MCF 10A (cell line): ENCODE measurements around the gene MCTP1. TPM values are rescaled to one million over a fixed set of nuclear protein-coding genes. Genes with fewer than 3 reads are reported as not detected.

Source experiments
- BruUV-seq: library from RNA; stranded (reverse); fragments of 400-500 nt; replicated peaks from 2 replicates; lab custom pipeline; 2021; lab: Mats Ljungman, UMichigan
- CTCF ChIA-PET: fragments of 300-600 bp; sonication (Branson Sonifier 250); formaldehyde crosslinking; extraction: SDS; loops from one replicate; lab custom pipeline; 2021; ENCODE audit warnings: antibody characterized with exemption, inconsistent platforms; lab: Yijun Ruan, JAX
- POLR2A ChIA-PET: fragments of 300-600, 350-650 bp; sonication (Branson Sonifier 250); formaldehyde crosslinking; extraction: SDS; loops from one replicate; lab custom pipeline; 2020; ENCODE audit warnings: antibody characterized with exemption, inconsistent platforms; lab: Yijun Ruan, JAX
- DNase-seq: peaks from one replicate; pipeline ENCODE4 v3.0.0-alpha.2; 2018; ENCODE audit not compliant: unreplicated experiment
- H3K27ac Mint-ChIP-seq: one replicate; pipeline ENCODE4 v1.8.0; 2022; ENCODE audit warnings: mild to moderate bottlenecking, low read depth, mixed read lengths; ENCODE audit not compliant: unreplicated experiment
- H3K27me3 Mint-ChIP-seq: one replicate; pipeline ENCODE4 v1.8.0; 2022; ENCODE audit warnings: mixed read lengths; ENCODE audit not compliant: insufficient read depth, unreplicated experiment
- H3K36me3 Mint-ChIP-seq: one replicate; pipeline ENCODE4 v1.8.0; 2022; ENCODE audit warnings: mild to moderate bottlenecking, moderate library complexity, mixed read lengths; ENCODE audit not compliant: insufficient read depth, unreplicated experiment
- H3K4me1 Mint-ChIP-seq: one replicate; pipeline ENCODE4 v1.8.0; 2022; ENCODE audit warnings: mixed read lengths; ENCODE audit not compliant: insufficient read depth, unreplicated experiment
- H3K4me3 Mint-ChIP-seq: one replicate; pipeline ENCODE4 v1.8.0; 2022; ENCODE audit warnings: mild to moderate bottlenecking, moderate library complexity, mixed read lengths; ENCODE audit not compliant: unreplicated experiment
- H3K9me3 Mint-ChIP-seq: one replicate; pipeline ENCODE4 v1.8.0; 2022; ENCODE audit warnings: mixed read lengths; ENCODE audit not compliant: unreplicated experiment
- intact Hi-C: fragments of 100-400 bp; cut with micrococcal nuclease; formaldehyde crosslinking; loops from 2 replicates; pipeline ENCODE4 v1.14.1; 2022
- total RNA-seq: library from RNA; stranded (reverse); gene quantifications from 2 replicates; pipeline ENCODE4 v1.2.3, GENCODE V29; 2022
- TF ChIP-seq, protein P1 (sequence below): fragments of 200-600 bp; IDR thresholded peaks from one replicate; pipeline ENCODE4 v1.8.0; 2022; ENCODE audit warnings: antibody characterized with exemption, mild to moderate bottlenecking; ENCODE audit not compliant: unreplicated experiment

The MCTP1 gene
- total RNA-seq, 1 experiment from 2014 or later: 40.3 TPM

DNA sequence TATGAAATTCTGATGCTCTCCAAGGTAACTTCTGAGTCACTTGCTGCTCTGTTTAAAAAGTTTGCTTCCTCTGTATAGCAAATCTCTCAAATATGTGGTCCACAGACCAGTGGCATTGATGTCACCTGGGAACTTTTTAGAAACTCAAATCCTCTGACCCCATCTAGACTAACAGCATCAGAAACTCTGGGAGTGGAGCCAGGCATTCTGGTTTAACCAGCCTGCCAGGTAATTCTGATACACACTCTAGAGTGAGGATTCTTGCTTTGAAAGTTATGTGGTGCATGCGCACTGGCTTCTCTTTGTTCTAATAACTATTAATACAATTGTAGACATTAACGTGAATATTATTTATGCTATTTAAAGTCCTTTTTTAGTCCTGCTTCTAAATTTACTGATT is 368.3 kb downstream of the MCTP1 start:
- H3K4me1 Mint-ChIP-seq: no peaks in the 10 kb centered on the region
- DNase-seq: no peak
- intact Hi-C loops: no loop called here
- BruUV-seq: no TSS peak
- H3K27me3 Mint-ChIP-seq: no peaks in the 10 kb centered on the region
- no peaks in the 10 kb centered on the region for H3K9me3 Mint-ChIP-seq
- ChIA-PET CTCF (no interaction called here), POLR2A (no interaction called here)
- TF ChIP-seq, protein P1, sequence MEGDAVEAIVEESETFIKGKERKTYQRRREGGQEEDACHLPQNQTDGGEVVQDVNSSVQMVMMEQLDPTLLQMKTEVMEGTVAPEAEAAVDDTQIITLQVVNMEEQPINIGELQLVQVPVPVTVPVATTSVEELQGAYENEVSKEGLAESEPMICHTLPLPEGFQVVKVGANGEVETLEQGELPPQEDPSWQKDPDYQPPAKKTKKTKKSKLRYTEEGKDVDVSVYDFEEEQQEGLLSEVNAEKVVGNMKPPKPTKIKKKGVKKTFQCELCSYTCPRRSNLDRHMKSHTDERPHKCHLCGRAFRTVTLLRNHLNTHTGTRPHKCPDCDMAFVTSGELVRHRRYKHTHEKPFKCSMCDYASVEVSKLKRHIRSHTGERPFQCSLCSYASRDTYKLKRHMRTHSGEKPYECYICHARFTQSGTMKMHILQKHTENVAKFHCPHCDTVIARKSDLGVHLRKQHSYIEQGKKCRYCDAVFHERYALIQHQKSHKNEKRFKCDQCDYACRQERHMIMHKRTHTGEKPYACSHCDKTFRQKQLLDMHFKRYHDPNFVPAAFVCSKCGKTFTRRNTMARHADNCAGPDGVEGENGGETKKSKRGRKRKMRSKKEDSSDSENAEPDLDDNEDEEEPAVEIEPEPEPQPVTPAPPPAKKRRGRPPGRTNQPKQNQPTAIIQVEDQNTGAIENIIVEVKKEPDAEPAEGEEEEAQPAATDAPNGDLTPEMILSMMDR: no peak
- H3K36me3 Mint-ChIP-seq: no peaks in the 10 kb centered on the region
- H3K27ac Mint-ChIP-seq: no peak overlapping the region
- H3K4me3 Mint-ChIP-seq: no peak overlapping the region

DNA sequence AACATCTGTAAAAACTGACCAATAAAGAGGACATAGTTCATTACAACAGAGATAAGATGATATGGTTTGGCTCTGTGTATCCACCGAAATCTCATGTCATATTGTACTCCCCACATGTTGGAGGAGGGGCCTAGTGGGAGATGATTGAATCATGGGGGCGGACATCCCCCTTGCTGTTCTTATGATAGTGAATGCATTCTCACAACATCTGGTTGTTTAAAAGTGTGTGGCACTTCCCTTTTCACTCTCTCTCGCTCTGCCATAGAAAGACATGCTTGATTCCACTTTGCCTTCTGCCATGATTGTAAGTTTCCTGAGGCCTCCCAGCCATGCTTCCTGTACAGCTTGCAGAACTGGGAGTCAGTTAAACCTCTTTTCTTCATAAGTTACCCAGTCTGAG is 373.6 kb downstream of the MCTP1 start:
- intact Hi-C loops: no loop called here
- no peaks in the 10 kb centered on the region for H3K4me1 Mint-ChIP-seq
- CTCF ChIA-PET: interaction anchor here (1.0 to 1.7 kb wide), 2 partner anchors 16 to 386 kb away, joined by 3 to 4 read pairs; no protein-coding TSS in a partner anchor

DNA sequence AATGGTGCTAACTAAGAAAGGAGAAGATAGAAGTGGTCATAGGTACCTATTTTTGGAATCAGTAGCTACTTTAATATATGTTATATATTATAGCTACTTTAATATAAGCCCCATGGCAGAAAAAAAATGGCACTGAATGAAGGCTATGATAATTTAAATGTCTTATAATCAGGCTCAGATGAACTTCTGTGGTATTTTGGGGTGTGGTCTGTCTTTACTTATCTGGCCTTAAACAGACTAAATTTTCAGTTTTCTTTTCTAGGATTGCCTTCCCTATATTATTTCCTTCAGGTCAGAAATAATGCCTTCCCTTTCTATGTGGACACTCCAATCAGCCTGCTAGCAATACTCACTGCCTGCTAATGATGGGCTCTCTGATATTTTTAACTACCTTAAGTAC is 374.2 kb downstream of the MCTP1 start:
- H3K27me3 Mint-ChIP-seq: no peaks in the 10 kb centered on the region
- H3K36me3 Mint-ChIP-seq: no peaks in the 10 kb centered on the region
- CTCF ChIA-PET: interaction anchor here (0.6 to 1.7 kb wide), 4 partner anchors 15 to 1023 kb away, joined by 3 to 7 read pairs (median 4); no protein-coding TSS in a partner anchor
- no peaks in the 10 kb centered on the region for H3K4me1 Mint-ChIP-seq
- no peak for DNase-seq
- POLR2A ChIA-PET: no interaction called here
- BruUV-seq: no TSS peak
- TF ChIP-seq, protein P1: no peak
- H3K4me3 Mint-ChIP-seq: no peak overlapping the region
- H3K27ac Mint-ChIP-seq: no peak overlapping the region
- H3K9me3 Mint-ChIP-seq: no peaks in the 10 kb centered on the region
- intact Hi-C loops: no loop called here

More for the DNA sequence above, 373.6 kb downstream of the MCTP1 start:
- H3K27me3 Mint-ChIP-seq: no peaks in the 10 kb centered on the region
- BruUV-seq: no TSS peak
- no peak overlapping the region for H3K4me3 Mint-ChIP-seq
- no peaks in the 10 kb centered on the region for H3K9me3 Mint-ChIP-seq
- TF ChIP-seq, protein P1: no peak
- DNase-seq: no peak
- POLR2A ChIA-PET: no interaction called here
- no peak overlapping the region for H3K27ac Mint-ChIP-seq
- H3K36me3 Mint-ChIP-seq: no peaks in the 10 kb centered on the region

DNA sequence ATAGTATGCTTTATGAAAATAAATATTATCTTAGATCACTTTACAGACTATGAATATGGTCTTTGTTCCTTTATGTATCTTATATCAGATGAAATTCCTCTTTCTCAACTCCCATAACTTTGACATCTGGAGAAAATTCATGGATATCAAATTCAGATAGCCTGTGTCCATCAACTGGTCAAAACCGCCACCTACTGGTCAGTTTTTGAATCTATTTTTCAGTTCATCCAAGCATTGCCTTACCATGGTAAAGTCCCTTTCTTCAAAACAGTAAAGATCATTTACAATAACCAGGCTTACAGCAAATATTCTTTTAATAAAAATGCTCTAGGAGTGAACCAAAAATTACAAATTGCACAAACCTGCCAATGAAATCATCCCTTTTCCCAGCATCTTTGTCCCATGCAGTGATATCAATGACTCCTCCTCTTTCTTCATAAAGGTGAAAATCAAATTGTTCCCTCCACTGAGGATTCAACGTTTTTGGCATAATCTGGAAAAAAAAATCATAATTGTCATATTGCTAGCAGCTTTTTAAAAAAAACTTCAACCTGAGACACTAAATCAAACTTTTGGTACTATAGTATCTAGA is 375.9 kb downstream of the MCTP1 start:
- BruUV-seq: no TSS peak
- Mint-ChIP-seq H3K36me3 (no peaks in the 10 kb centered on the region), H3K4me3 (no peak overlapping the region), H3K9me3 (no peaks in the 10 kb centered on the region), H3K27ac (no peak overlapping the region), H3K27me3 (no peaks in the 10 kb centered on the region), H3K4me1 (no peaks in the 10 kb centered on the region)
- DNase-seq: peak; percentile 59
- intact Hi-C loops: loop anchor here (1.0 to 2.0 kb wide), 6 partner anchors 79 to 384 kb away; partner anchors contain the start of genes KIAA0825 and SLF1
- ChIA-PET CTCF (interaction anchor here (0.6 to 2.0 kb wide), 11 partner anchors 9 to 407 kb away, joined by 3 to 11 read pairs (median 3); no protein-coding TSS in a partner anchor), POLR2A (no interaction called here)
- TF ChIP-seq, protein P1: peak; percentile 54
